Lung (tissue), 12 donors: ENCODE results near the gene FAAP24. TPM values are rescaled to one million over a fixed set of nuclear protein-coding genes. Genes with fewer than 3 reads are reported as not detected.
"Not testable (repeated sequence)": the region's sequence is repeated elsewhere in the genome, so short reads cannot be mapped to it uniquely, and the experiment has no call there.

ENCODE experiments used
- ATAC-seq: fragments of 200-7000 bp; cut with Tn5 transposase; one replicate; pipeline ENCODE4 v1.9.1; 2020; ENCODE audit warnings: moderate number of reproducible peaks; ENCODE audit not compliant: insufficient read depth, low FRiP score
- DNase-seq, 3 donors: peaks; one replicate each; pipeline ENCODE4 v3.0.0-alpha.2; 2013 to 2017
- H3K27ac ChIP-seq, 2 donors: one replicate each; pipeline ENCODE4 v1.5.1; 2013; ENCODE audit warnings: mild to moderate bottlenecking in 2 of 2, moderate library complexity in 2 of 2, control low read depth in 1 of 2, inconsistent platforms in 1 of 2, low read depth in 1 of 2, low read length in 1 of 2
- H3K27me3 ChIP-seq, 3 donors: one replicate each; pipeline ENCODE4 v1.5.1; 2013; ENCODE audit warnings: low read length in 2 of 3; ENCODE audit not compliant: control insufficient read depth in 3 of 3, insufficient read depth in 3 of 3
- H3K36me3 ChIP-seq, 4 donors: one replicate each; pipeline ENCODE4 v1.5.1; 2013; ENCODE audit warnings: low read length in 4 of 4, mild to moderate bottlenecking in 1 of 4, moderate library complexity in 1 of 4; ENCODE audit not compliant: control insufficient read depth in 4 of 4, insufficient read depth in 4 of 4
- H3K4me1 ChIP-seq, 5 donors: one replicate each; pipeline ENCODE4 v1.5.1; 2013; ENCODE audit warnings: low read length in 5 of 5, mild to moderate bottlenecking in 2 of 5, moderate library complexity in 1 of 5; ENCODE audit not compliant: control insufficient read depth in 5 of 5, insufficient read depth in 5 of 5
- H3K4me3 ChIP-seq: one replicate; pipeline ENCODE4 v1.5.1; 2013; ENCODE audit warnings: mild to moderate bottlenecking, control low read depth, moderate library complexity
- H3K9ac ChIP-seq, 2 donors: one replicate each; pipeline ENCODE4 v1.5.1; 2013; ENCODE audit warnings: low read length in 2 of 2, control low read depth in 1 of 2; ENCODE audit not compliant: insufficient read depth in 1 of 2
- H3K9me3 ChIP-seq, 4 donors: one replicate each; pipeline ENCODE4 v1.5.1; 2013; ENCODE audit warnings: low read length in 3 of 4, mild to moderate bottlenecking in 1 of 4, moderate library complexity in 1 of 4; ENCODE audit not compliant: control insufficient read depth in 4 of 4, insufficient read depth in 3 of 4
- CTCF ChIP-seq: IDR thresholded peaks from 2 replicates; pipeline ENCODE4 v1.5.1; 2012; ENCODE audit warnings: mild to moderate bottlenecking; ENCODE audit errors: control extremely low read depth, extremely low read depth
- WGBS, 2 donors: extraction: QIAGEN DNeasy Blood & Tissue Kit; methylation state at CpG; one replicate each; pipeline ENCODE4 v1.1.7; 2013; 5-methylcytosine and 5-hydroxymethylcytosine counted together
- polyA plus RNA-seq, 2 donors: library from polyadenylated mRNA; stranded (reverse); fragments of 200-250 nt; gene quantifications; one replicate each; pipeline ENCODE4 v1.2.1, GENCODE V29; 2013
- total RNA-seq, 2 donors: library from RNA; depleted of rRNA in 1 of 2; stranded (reverse); fragments of >200 nt in 1 of 2; gene quantifications; one replicate each; pipeline ENCODE4 v1.2.1, GENCODE V29; 2014 to 2021
- donor health status: control.
- donor health status: control.
- donor health status: Bipolar disorder and iron deficiency.
- donor health status: healthy.
- donor health status: DM: yes; HTN: yes; CAD: no.

FAAP24 gene
- total and polyA plus RNA-seq, 4 donors = 0.59 to 2.3 (median 1.5) TPM

- WGBS, 2 donors = 74 to 84% methylated on average over 3 of the region's 3 CpGs
- TF ChIP-seq CTCF = no peak
- no peaks in the 10 kb centered on the region for H3K27me3 ChIP-seq
These were observed 26.7 kb downstream of the FAAP24 start for GRCh38 chr19:32998722-32999121.

GRCh38 chr19:33000510-33000909, 28.5 kb downstream of the FAAP24 start:
- H3K27me3 ChIP-seq = no peaks in the 10 kb centered on the region
- 68 to 81% methylated on average over 8 of the region's 8 CpGs for WGBS, 2 donors
- H3K4me3 ChIP-seq = no peak overlapping the region
- H3K4me1 ChIP-seq = no peaks in the 10 kb centered on the region
- H3K9me3 ChIP-seq = peaks cover 0 to 2% (median 0%) of the 10 kb centered on the region in 4 donors
- no peak for TF ChIP-seq CTCF
- DNase-seq = no peak
- H3K36me3 ChIP-seq = peaks cover 0 to 2% (median 0%) of the 10 kb centered on the region in 4 donors
- H3K27ac ChIP-seq = no peak overlapping the region
- ATAC-seq = no peak
- H3K9ac ChIP-seq = no peak overlapping the region

More at GRCh38 chr19:32998722-32999121, 26.7 kb downstream of the FAAP24 start:
- no peak for DNase-seq
- Histone ChIP-seq H3K9ac (no peak overlapping the region), H3K9me3 (peaks cover 0 to 2% (median 0%) of the 10 kb centered on the region in 4 donors), H3K27ac (no peak overlapping the region), H3K4me3 (no peak overlapping the region), H3K4me1 (no peaks in the 10 kb centered on the region), H3K36me3 (peaks cover 0 to 2% (median 0%) of the 10 kb centered on the region in 4 donors)
- no peak for ATAC-seq

- no peak overlapping the region for H3K27ac ChIP-seq
- H3K27me3 ChIP-seq = no peaks in the 10 kb centered on the region
- DNase-seq (no peak), ATAC-seq (no peak)
- 87 to 93% methylated on average over 4 of the region's 4 CpGs for WGBS, 2 donors
- TF ChIP-seq CTCF = no peak
- peaks cover 0 to 2% (median 0%) of the 10 kb centered on the region in 4 donors for H3K9me3 ChIP-seq
- H3K4me3 ChIP-seq = no peak overlapping the region
- no peaks in the 10 kb centered on the region for H3K4me1 ChIP-seq
- H3K36me3 ChIP-seq = peaks cover 0 to 2% (median 0%) of the 10 kb centered on the region in 4 donors
- no peak overlapping the region for H3K9ac ChIP-seq
These were observed 28.9 kb downstream of the FAAP24 start for GRCh38 chr19:33000910-33001309.

- 82 to 83% methylated on average over 15 of the region's 15 CpGs for WGBS, 2 donors
- not testable (repeated sequence) for ATAC-seq, H3K4me1 ChIP-seq, H3K27me3 ChIP-seq, H3K27ac ChIP-seq, H3K9me3 ChIP-seq, H3K4me3 ChIP-seq, H3K9ac ChIP-seq, H3K36me3 ChIP-seq, DNase-seq
These were observed 30.3 kb downstream of the FAAP24 start for GRCh38 chr19:33002126-33002865.

GRCh38 chr19:33003424-33004024, 31.5 kb downstream of the FAAP24 start:
- H3K9ac ChIP-seq, H3K36me3 ChIP-seq, H3K9me3 ChIP-seq, H3K4me3 ChIP-seq, H3K4me1 ChIP-seq, H3K27ac ChIP-seq, H3K27me3 ChIP-seq, DNase-seq, ATAC-seq: not testable (repeated sequence)
- 78 to 82% methylated on average over 6 of the region's 6 CpGs for WGBS, 2 donors
